Measurements from ENCODE around the gene ZNF512B.
"Not testable (repeated sequence)": the region's sequence is repeated elsewhere in the genome, so short reads cannot be mapped to it uniquely, and the experiment has no call there.

Gene ZNF512B

GRCh38 chr20:63978319-63979228 lies 8.8 kb upstream of the ZNF512B start:
- DNase-seq = peak; percentile 80

DNA sequence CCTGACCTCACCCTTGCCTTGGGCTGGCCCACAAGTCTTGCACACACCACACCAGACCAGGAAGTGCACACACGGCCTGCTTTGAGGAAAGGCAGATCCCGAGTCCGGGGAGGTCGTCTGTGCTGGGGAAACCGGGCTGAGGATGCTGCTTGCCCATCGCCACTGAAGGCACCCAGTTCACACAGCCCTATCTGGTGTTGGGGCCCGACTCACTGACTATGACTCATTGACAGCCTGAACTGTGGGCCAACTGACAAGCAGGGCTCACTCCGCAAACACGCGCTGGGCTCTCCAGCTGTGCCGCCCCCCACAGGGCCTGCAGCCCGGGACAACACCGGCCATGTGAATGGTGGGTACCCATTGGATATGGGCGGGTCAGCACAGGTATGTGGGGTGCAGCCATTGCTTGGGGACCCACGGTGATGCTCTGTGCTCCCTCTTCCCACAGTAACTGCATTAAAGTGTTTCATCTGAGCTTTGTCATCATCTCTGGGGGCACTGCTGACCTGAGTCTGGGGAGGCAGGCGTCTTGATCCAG lies 8.1 kb upstream of the ZNF512B start:
- DNase-seq = no peak

DNA sequence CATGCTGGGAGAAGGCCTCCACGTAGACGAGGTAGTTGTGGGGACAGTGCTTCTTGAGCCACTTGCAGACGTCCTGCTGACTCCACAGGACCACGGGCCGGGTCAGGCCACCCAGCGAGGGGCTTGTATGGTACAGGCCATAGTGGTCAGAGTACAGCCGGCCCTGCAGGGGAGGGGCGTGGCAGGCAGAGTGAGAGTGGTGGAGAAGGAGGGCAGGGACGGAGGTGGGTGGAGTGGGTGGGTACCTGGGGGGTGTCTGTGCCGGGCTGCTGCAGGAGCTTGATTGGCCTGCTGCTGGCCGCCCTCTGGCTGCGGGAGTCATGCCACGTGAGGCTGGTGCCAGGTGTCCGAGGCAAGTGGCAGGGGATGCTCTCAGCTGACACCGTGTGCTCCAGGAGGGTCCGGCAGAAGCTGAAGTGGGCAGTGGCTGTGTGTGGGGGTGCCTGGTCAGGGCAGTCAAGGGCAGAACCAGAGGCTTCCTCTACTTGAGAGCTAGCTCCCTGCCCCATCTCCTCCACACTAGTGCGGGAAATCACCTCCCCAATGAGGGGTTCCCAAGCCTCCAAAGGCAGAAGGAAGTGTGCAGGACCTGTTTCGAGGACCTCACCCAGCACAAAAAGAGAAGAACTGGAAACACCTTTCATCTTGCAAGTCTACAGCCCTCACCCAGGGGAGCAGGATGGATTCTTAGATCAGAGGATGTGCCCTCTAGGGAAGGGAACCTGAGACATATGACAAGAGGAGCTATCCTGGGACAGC lies 7.4 kb upstream of the ZNF512B start:
- DNase-seq = no peak

- DNase-seq = not testable (repeated sequence)
Measured at GRCh38 chr20:63976511-63976910, 6.8 kb upstream of the ZNF512B start.

DNA sequence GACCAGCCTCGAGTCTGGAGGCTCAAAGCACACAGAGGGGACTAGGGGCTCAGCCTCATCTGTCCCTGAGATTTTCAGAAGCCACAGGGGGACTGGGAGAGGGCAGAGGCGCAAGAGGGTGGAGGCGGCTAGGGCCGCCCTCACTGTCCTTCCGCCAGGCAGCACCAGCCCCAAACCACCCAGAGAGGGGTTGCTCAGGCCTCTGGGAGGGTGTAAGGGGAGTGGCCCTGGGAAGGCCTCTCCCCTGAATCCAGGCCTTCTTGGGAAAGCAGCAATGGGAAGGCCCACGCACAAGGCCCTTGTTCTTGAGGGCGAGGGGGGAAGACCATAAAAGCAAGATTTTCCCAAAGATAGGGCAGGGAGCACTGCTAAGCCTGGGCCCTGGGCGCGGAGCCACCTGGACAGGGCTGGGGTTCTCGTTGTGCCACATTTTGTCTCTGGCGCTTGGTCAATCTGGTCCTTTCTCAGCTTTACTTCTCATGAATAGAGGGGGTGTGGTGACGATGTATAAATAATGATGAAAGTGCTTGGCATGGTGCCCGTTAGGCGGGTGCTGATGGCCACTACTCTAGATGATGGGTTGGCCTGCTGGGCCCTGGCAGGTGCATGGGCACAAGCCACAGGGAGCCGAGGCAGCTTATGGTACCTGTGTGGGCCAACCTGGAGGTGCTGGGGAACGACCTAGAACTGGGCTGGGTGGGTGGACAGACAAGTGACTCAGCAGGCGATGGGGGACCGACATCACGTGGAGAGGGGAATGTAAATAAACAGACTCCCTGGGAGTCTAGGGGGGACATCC lies 4.9 kb upstream of the ZNF512B start:
- peak; percentile 99 for DNase-seq

GRCh38 chr20:63973636-63974401 lies 4.1 kb upstream of the ZNF512B start:
- DNase-seq = peak; percentile 84

- DNase-seq = no peak
Measured at GRCh38 chr20:63973160-63973479, 3.4 kb upstream of the ZNF512B start.

- DNase-seq = no peak
Measured at GRCh38 chr20:63972312-63973159, 2.8 kb upstream of the ZNF512B start.

DNA sequence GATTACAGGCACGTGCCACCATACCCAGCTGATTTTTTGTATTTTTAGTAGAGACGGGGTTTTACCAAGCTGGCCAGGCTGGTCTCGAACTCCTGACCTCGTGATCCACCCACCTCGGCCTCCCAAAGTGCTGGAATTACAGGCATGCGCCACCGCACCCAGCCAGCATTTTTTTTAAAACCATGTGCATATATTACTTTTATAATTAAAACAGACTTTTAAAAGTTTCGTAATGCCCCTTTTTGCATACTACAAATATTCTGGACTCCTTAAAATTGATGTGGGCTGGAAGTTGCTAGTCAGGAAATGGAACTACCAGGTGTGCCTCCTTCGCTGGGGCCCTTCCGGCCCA lies 2.2 kb upstream of the ZNF512B start:
- DNase-seq = not testable (repeated sequence)

GRCh38 chr20:63970714-63971431 lies 1.1 kb upstream of the ZNF512B start:
- no peak for DNase-seq

GRCh38 chr20:63968928-63969760 lies 586 bp downstream of the ZNF512B start:
- no peak for DNase-seq

DNA sequence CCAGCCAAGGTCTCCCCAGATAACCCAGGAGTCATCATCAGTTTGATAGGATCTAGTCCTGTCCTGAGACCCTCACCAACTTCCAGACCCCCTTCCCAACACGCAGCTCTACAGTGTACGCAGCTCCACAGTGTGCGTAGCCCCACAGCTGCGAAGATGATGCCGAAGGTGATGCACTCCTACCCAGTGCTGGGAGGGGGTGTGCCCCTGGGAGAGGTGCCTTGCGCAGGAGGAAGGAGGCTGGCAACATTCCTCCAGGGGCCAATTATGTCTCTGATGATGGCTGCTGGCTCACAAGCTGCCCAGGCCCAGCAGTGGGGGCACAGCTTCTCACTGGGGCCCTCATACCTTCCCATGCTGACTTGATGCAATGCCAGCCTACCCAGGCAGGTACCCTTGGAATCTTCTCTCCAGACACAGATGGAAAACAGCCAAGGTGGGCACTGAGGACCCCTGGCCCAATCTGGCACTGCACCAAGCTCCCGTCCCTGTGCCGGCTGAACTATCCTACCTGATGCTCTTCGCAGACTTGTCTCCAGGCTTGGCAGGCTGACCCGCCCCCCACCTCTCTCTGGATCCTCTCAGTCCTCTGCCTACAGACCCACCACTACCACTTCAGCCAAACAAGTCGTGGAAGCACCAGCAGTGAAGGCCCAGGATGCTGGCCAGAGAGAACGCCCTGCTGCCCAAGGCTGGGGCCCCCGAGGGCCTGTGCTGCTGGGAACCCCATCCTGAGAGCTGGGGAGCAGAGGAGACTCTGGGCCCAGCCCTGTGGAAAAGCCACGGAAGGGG lies 1.4 kb downstream of the ZNF512B start:
- no peak for DNase-seq

- DNase-seq = no peak
Measured at GRCh38 chr20:63967330-63968135, 2.2 kb downstream of the ZNF512B start.

GRCh38 chr20:63966944-63967322 lies 2.8 kb downstream of the ZNF512B start:
- DNase-seq = no peak

DNA sequence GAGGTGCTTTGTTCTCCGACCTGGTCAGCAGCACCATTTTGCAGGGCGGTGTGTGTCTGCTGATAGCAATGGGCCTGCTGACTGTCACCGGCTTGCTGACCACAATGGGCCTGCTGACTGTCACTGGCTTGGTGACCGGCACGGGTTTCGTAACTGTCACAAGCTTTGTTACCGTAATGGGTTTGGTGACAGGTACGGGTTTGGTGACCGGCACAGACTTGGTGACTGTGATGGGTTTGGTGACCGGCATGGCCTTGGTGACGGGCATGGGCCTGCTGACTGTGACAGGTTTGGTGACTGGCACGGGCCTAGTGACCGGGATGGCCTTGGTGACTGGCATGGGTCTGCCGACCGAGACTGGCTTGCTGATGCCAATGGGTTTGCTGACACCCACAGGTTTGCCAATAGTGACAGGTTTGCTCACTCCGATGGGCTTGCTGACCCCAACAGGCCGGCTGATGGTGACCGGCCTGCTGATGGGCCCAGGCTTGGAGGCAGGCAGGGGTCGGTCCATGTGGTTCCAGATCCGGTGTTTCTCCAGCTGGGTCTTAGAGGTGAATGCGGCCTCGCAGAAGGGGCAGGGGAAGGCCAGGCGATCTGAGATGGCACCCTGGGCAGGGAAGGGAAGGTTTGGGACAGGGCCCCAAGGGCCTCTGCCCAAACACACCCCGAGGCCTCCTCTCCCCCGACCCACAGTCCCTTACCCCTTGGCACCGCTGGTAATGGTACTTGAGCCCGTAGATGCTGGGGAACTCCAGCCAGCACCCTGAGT lies 3.4 kb downstream of the ZNF512B start:
- no peak for DNase-seq

GRCh38 chr20:63964412-63964811 lies 5.3 kb downstream of the ZNF512B start:
- no peak for DNase-seq

- DNase-seq = no peak
Measured at GRCh38 chr20:63963784-63964301, 5.9 kb downstream of the ZNF512B start.

All from NCI-H345 (cell line).